ENCODE results near the gene TMPRSS11A. TPM values are rescaled to one million over a fixed set of nuclear protein-coding genes. Genes with fewer than 3 reads are reported as not detected.

Gene TMPRSS11A
- total RNA-seq, 1 donor from 2014 or later: not detected

GRCh38 chr4:67884701-67885100 is 78.6 kb downstream of the TMPRSS11A start:
- H3K9me3 ChIP-seq (ENCODE audit: insufficient read depth, low read depth, low read length): no peaks in the 10 kb centered on the region
- H4K20me1 ChIP-seq (ENCODE audit: insufficient read depth, low read length): no peaks in the 10 kb centered on the region
- Mint-ChIP-seq H3K4me1 (ENCODE audit: low read depth, unreplicated experiment) (peaks cover 19% of the 10 kb centered on the region), H3K27ac (ENCODE audit: unreplicated experiment) (peak overlapping the region; percentile 9), H3K36me3 (ENCODE audit: low read depth, unreplicated experiment) (no peaks in the 10 kb centered on the region), H3K4me3 (ENCODE audit: unreplicated experiment) (no peak overlapping the region), H3K27me3 (ENCODE audit: low read depth, unreplicated experiment) (no peaks in the 10 kb centered on the region), H3K9me3 (ENCODE audit: unreplicated experiment) (no peaks in the 10 kb centered on the region)
- H2AFZ ChIP-seq (ENCODE audit: low read depth, low read length): no peak overlapping the region
- H3K4me3 ChIP-seq (ENCODE audit: insufficient read depth, low read depth, low read length): no peak overlapping the region
- H3K4me1 ChIP-seq (ENCODE audit: insufficient read depth, low read length): peaks cover 12% of the 10 kb centered on the region
- FAIRE-seq (no peak), DNase-seq (ENCODE audit: low read depth) (no peak)
- TF ChIP-seq CTCF (IDR thresholded peaks at IDR 0.05; ENCODE audit: insufficient read depth, low read depth, low read length): no peak
- no peak for TF ChIP-seq EZH2 (IDR thresholded peaks at IDR 0.05; ENCODE audit: insufficient read depth, low read length)
- no peak overlapping the region for H3K9ac ChIP-seq (ENCODE audit: low read length)
- H3K27me3 ChIP-seq (ENCODE audit: insufficient read depth, low read length): no peaks in the 10 kb centered on the region
- H3K4me2 ChIP-seq (ENCODE audit: low read length): no peak overlapping the region
- H3K27ac ChIP-seq (ENCODE audit: low read depth, low read length): no peak overlapping the region
- no peaks in the 10 kb centered on the region for H3K79me2 ChIP-seq (ENCODE audit: insufficient read depth, low read length)
- H3K36me3 ChIP-seq (ENCODE audit: insufficient read depth, low read length): no peaks in the 10 kb centered on the region

- no peaks in the 10 kb centered on the region for H3K27me3 Mint-ChIP-seq (ENCODE audit: low read depth, unreplicated experiment)
- H3K27me3 ChIP-seq (ENCODE audit: insufficient read depth, low read length): no peaks in the 10 kb centered on the region
- DNase-seq (ENCODE audit: low read depth) (no peak), FAIRE-seq (no peak)
- H2AFZ ChIP-seq (ENCODE audit: low read depth, low read length): no peak within 1 kb of the TSS
- no peaks in the 10 kb centered on the region for H4K20me1 ChIP-seq (ENCODE audit: insufficient read depth, low read length)
- TF ChIP-seq CTCF (IDR thresholded peaks at IDR 0.05; ENCODE audit: insufficient read depth, low read depth, low read length): no peak
- no peak for TF ChIP-seq EZH2 (IDR thresholded peaks at IDR 0.05; ENCODE audit: insufficient read depth, low read length)
- peaks cover 12% of the 10 kb centered on the region for H3K4me1 ChIP-seq (ENCODE audit: insufficient read depth, low read length)
- H3K4me3 Mint-ChIP-seq (ENCODE audit: unreplicated experiment): no peak within 1 kb of the TSS
- no peaks in the 10 kb centered on the region for H3K79me2 ChIP-seq (ENCODE audit: insufficient read depth, low read length)
- H3K27ac ChIP-seq (ENCODE audit: low read depth, low read length): no peak within 1 kb of the TSS
- H3K4me3 ChIP-seq (ENCODE audit: insufficient read depth, low read depth, low read length): no peak within 1 kb of the TSS
- no peak within 1 kb of the TSS for H3K9ac ChIP-seq (ENCODE audit: low read length)
- H3K4me1 Mint-ChIP-seq (ENCODE audit: low read depth, unreplicated experiment): peaks cover 19% of the 10 kb centered on the region
- H3K4me2 ChIP-seq (ENCODE audit: low read length): no peak within 1 kb of the TSS
- H3K36me3 ChIP-seq (ENCODE audit: insufficient read depth, low read length): no peaks in the 10 kb centered on the region
- H3K36me3 Mint-ChIP-seq (ENCODE audit: low read depth, unreplicated experiment): no peaks in the 10 kb centered on the region
- no peaks in the 10 kb centered on the region for H3K9me3 Mint-ChIP-seq (ENCODE audit: unreplicated experiment)
- no peaks in the 10 kb centered on the region for H3K9me3 ChIP-seq (ENCODE audit: insufficient read depth, low read depth, low read length)
- H3K27ac Mint-ChIP-seq (ENCODE audit: unreplicated experiment): peak within 1 kb of the TSS; percentile 9
Measured at GRCh38 chr4:67883902-67884301, 79.4 kb downstream of the TMPRSS11A start, which contains the start of gene TMPRSS11D. Gene TMPRSS11D, minus strand, starts transcription at chr4:67884002. Its CDS starts 69 bp downstream, at chr4:67883933.

GRCh38 chr4:67883458-67883857 is 79.8 kb downstream of the TMPRSS11A start:
- H3K79me2 ChIP-seq (ENCODE audit: insufficient read depth, low read length): no peaks in the 10 kb centered on the region
- no peak for TF ChIP-seq CTCF (IDR thresholded peaks at IDR 0.05; ENCODE audit: insufficient read depth, low read depth, low read length)
- no peak for TF ChIP-seq EZH2 (IDR thresholded peaks at IDR 0.05; ENCODE audit: insufficient read depth, low read length)
- peaks cover 19% of the 10 kb centered on the region for H3K4me1 Mint-ChIP-seq (ENCODE audit: low read depth, unreplicated experiment)

More at GRCh38 chr4:67883458-67883857, 79.8 kb downstream of the TMPRSS11A start:
- Histone ChIP-seq H3K9ac (ENCODE audit: low read length) (no peak overlapping the region), H3K36me3 (ENCODE audit: insufficient read depth, low read length) (no peaks in the 10 kb centered on the region), H3K4me2 (ENCODE audit: low read length) (no peak overlapping the region), H2AFZ (ENCODE audit: low read depth, low read length) (no peak overlapping the region), H3K4me1 (ENCODE audit: insufficient read depth, low read length) (peaks cover 12% of the 10 kb centered on the region), H4K20me1 (ENCODE audit: insufficient read depth, low read length) (no peaks in the 10 kb centered on the region), H3K27me3 (ENCODE audit: insufficient read depth, low read length) (no peaks in the 10 kb centered on the region), H3K9me3 (ENCODE audit: insufficient read depth, low read depth, low read length) (no peaks in the 10 kb centered on the region), H3K4me3 (ENCODE audit: insufficient read depth, low read depth, low read length) (no peak overlapping the region), H3K27ac (ENCODE audit: low read depth, low read length) (no peak overlapping the region)
- no peak for FAIRE-seq
- no peak for DNase-seq (ENCODE audit: low read depth)
- H3K27me3 Mint-ChIP-seq (ENCODE audit: low read depth, unreplicated experiment): no peaks in the 10 kb centered on the region
- H3K36me3 Mint-ChIP-seq (ENCODE audit: low read depth, unreplicated experiment): no peaks in the 10 kb centered on the region
- H3K27ac Mint-ChIP-seq (ENCODE audit: unreplicated experiment): no peak overlapping the region
- H3K4me3 Mint-ChIP-seq (ENCODE audit: unreplicated experiment): no peak overlapping the region
- no peaks in the 10 kb centered on the region for H3K9me3 Mint-ChIP-seq (ENCODE audit: unreplicated experiment)

Measured in astrocyte (in vitro differentiated cells and primary cell).